Activated CD4-positive, alpha-beta memory T cell treated with anti-CD3 and anti-CD28 coated beads, Interleukin-2, amount 10 ng/mL, durations not matched to agents 7 days and 5 days (primary cell): Measurements from ENCODE around the gene GLE1. TPM values are rescaled to one million over a fixed set of nuclear protein-coding genes. Genes with fewer than 3 reads are reported as not detected.
"Not testable (repeated sequence)": the region's sequence is repeated elsewhere in the genome, so short reads cannot be mapped to it uniquely, and the experiment has no call there.

Experiments used
- CTCF ChIA-PET: fragments of 350-600 bp; sonication (Branson Sonifier 250); formaldehyde crosslinking; loops from one replicate; lab custom pipeline; 2021; ENCODE audit warnings: antibody characterized with exemption, inconsistent platforms; lab: Charles Lee
- POLR2A ChIA-PET: fragments of 350-600 bp; sonication (Branson Sonifier 250); formaldehyde crosslinking; loops from one replicate; lab custom pipeline; 2021; ENCODE audit warnings: antibody characterized with exemption; lab: Charles Lee
- DNase-seq: peaks from one replicate; pipeline ENCODE4 v3.0.0-alpha.2; 2020
- H3K27ac Mint-ChIP-seq: one replicate; pipeline ENCODE4 v1.8.0; 2021; ENCODE audit warnings: mild to moderate bottlenecking, mixed read lengths
- H3K27me3 Mint-ChIP-seq: one replicate; pipeline ENCODE4 v1.8.0; 2021; ENCODE audit warnings: mixed read lengths
- H3K36me3 Mint-ChIP-seq: one replicate; pipeline ENCODE4 v1.8.0; 2021; ENCODE audit warnings: low read depth, mixed read lengths
- H3K4me1 Mint-ChIP-seq: one replicate; pipeline ENCODE4 v1.8.0; 2021; ENCODE audit warnings: mixed read lengths
- H3K4me3 Mint-ChIP-seq: one replicate; pipeline ENCODE4 v1.8.0; 2021; ENCODE audit warnings: mild to moderate bottlenecking, mixed read lengths
- H3K9me3 Mint-ChIP-seq: one replicate; pipeline ENCODE4 v1.8.0; 2021; ENCODE audit warnings: mixed read lengths
- total RNA-seq, 2 experiments: library from RNA; stranded (reverse); gene quantifications; one replicate each; pipeline ENCODE4 v1.2.3, GENCODE V29; 2021

Gene GLE1
- total RNA-seq, 2 experiments from 2014 or later = 50.3 to 50.7 TPM

DNA sequence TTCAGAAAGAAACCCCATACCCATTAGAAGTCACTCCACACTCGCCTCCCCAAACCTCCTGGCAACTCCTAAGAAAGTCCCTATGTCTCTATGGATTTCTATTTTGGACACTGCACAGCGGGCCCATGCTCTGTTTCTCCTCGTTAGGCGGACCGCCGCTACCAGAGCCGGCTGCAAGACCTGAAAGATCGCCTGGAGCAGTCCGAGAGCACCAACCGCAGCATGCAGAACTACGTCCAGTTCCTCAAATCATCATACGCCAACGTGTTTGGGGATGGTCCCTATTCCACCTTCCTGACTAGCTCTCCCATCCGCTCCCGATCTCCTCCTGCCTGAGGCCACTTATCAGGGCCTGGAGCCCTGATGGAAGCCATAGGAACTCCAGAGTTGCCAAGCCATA, 4.6 kb upstream of the GLE1 start:
- peaks cover 8% of the 10 kb centered on the region for H3K4me1 Mint-ChIP-seq
- ChIA-PET POLR2A (no interaction called here), CTCF (no interaction called here)
- peaks cover 43% of the 10 kb centered on the region for H3K36me3 Mint-ChIP-seq
- no peaks in the 10 kb centered on the region for H3K9me3 Mint-ChIP-seq
- no peak overlapping the region for H3K27ac Mint-ChIP-seq
- no peaks in the 10 kb centered on the region for H3K27me3 Mint-ChIP-seq
- H3K4me3 Mint-ChIP-seq = no peak overlapping the region
- no peak for DNase-seq

- H3K27me3 Mint-ChIP-seq, CTCF ChIA-PET: not testable (repeated sequence)
Measured at GRCh38 chr9:128503415-128503825, 1.1 kb upstream of the GLE1 start.

GRCh38 chr9:128503870-128504269, 649 bp upstream of the GLE1 start:
- no peak overlapping the region for H3K27ac Mint-ChIP-seq
- H3K27me3 Mint-ChIP-seq = no peaks in the 10 kb centered on the region
- ChIA-PET CTCF (no interaction called here), POLR2A (interaction anchor here (3.9 kb wide), 1 partner anchor 48 kb away, joined by 89 read pairs; the partner anchor contains the start of gene SPTAN1)
- peaks cover 29% of the 10 kb centered on the region for H3K36me3 Mint-ChIP-seq
- H3K4me3 Mint-ChIP-seq = peak overlapping the region; percentile 99
- no peaks in the 10 kb centered on the region for H3K9me3 Mint-ChIP-seq
- peaks cover 30% of the 10 kb centered on the region for H3K4me1 Mint-ChIP-seq
- DNase-seq = no peak

More at GRCh38 chr9:128503415-128503825, 1.1 kb upstream of the GLE1 start:
- Mint-ChIP-seq H3K36me3 (peaks cover 25% of the 10 kb centered on the region), H3K4me1 (peaks cover 26% of the 10 kb centered on the region)
- not testable (repeated sequence) for H3K4me3 Mint-ChIP-seq, H3K9me3 Mint-ChIP-seq, DNase-seq, H3K27ac Mint-ChIP-seq
- POLR2A ChIA-PET = interaction anchor here (3.9 kb wide), 1 partner anchor 48 kb away, joined by 89 read pairs; the partner anchor contains the start of gene SPTAN1

- Mint-ChIP-seq H3K27ac (peak overlapping the region; percentile 95), H3K4me1 (peaks cover 33% of the 10 kb centered on the region), H3K4me3 (peak overlapping the region; percentile 99), H3K9me3 (no peaks in the 10 kb centered on the region), H3K27me3 (no peaks in the 10 kb centered on the region), H3K36me3 (peaks cover 31% of the 10 kb centered on the region)
- DNase-seq = no peak
- ChIA-PET POLR2A (interaction anchor here (0.6 to 3.9 kb wide), 16 partner anchors 10 to 230 kb away, joined by 3 to 89 read pairs (median 4); partner anchors contain the start of genes GOLGA2, SPTAN1, SWI5 and URM1), CTCF (interaction anchor here (0.8 to 1.4 kb wide), 4 partner anchors 45 to 313 kb away, joined by 3 to 5 read pairs (median 4); partner anchors contain the start of genes ENDOG and PKN3)
Measured at GRCh38 chr9:128505414-128505765, 871 bp downstream of the GLE1 start.

- DNase-seq, H3K27me3 Mint-ChIP-seq, H3K27ac Mint-ChIP-seq, H3K9me3 Mint-ChIP-seq: not testable (repeated sequence)
- H3K4me1 Mint-ChIP-seq = peaks cover 33% of the 10 kb centered on the region
- peaks cover 26% of the 10 kb centered on the region for H3K36me3 Mint-ChIP-seq
- ChIA-PET CTCF (interaction anchor here (1.0 to 1.4 kb wide), 2 partner anchors 67 to 196 kb away, joined by 3 to 5 read pairs; partner anchors contain the start of gene PKN3), POLR2A (interaction anchor here (0.6 to 3.9 kb wide), 5 partner anchors 46 to 230 kb away, joined by 3 to 89 read pairs (median 5); partner anchors contain the start of genes GOLGA2, SPTAN1 and SWI5)
- H3K4me3 Mint-ChIP-seq = peak overlapping the region; percentile 99
Measured at GRCh38 chr9:128505906-128506305, 1.4 kb downstream of the GLE1 start.

GRCh38 chr9:128512820-128513219, 8.3 kb downstream of the GLE1 start:
- no peak for DNase-seq
- Mint-ChIP-seq H3K36me3 (peaks cover 59% of the 10 kb centered on the region), H3K9me3 (no peaks in the 10 kb centered on the region), H3K27me3 (no peaks in the 10 kb centered on the region), H3K4me3 (no peak overlapping the region), H3K4me1 (peaks cover 20% of the 10 kb centered on the region), H3K27ac (no peak overlapping the region)
- CTCF ChIA-PET = interaction anchor here (0.7 kb wide), 1 partner anchor 30 kb away, joined by 4 read pairs; no protein-coding TSS in a partner anchor
- POLR2A ChIA-PET = interaction anchor here (1.0 to 5.5 kb wide), 2 partner anchors 39 to 142 kb away, joined by 4 to 29 read pairs; partner anchors contain the start of genes SPTAN1 and URM1

DNA sequence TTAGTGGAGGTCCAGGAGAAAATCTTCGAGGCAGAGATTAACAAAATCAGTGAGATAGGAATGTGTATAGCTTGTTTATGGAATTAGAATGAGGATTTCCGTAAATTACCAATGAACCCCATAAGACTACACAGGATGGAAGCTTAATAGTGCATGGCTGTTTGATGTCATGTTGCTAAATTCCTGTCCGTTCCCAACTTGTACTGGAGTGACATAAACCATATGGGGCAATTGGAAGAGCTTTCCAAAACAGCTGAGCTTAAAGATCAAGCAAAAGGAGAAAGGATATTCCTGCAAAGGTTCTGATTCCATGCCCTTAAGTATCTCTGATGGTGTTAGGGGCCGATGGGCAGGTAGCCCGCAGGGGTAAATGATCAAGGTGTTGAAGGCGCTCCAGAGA, 17.4 kb downstream of the GLE1 start:
- DNase-seq = no peak
- H3K36me3 Mint-ChIP-seq = peaks cover 70% of the 10 kb centered on the region
- H3K27me3 Mint-ChIP-seq = no peaks in the 10 kb centered on the region
- POLR2A ChIA-PET = interaction anchor here (1.5 kb wide), 1 partner anchor 17 kb away, joined by 4 read pairs; no protein-coding TSS in a partner anchor
- H3K4me1 Mint-ChIP-seq = peaks cover 4% of the 10 kb centered on the region
- CTCF ChIA-PET = interaction anchor here (0.9 kb wide), 1 partner anchor 15 kb away, joined by 4 read pairs; no protein-coding TSS in a partner anchor
- peaks cover 7% of the 10 kb centered on the region for H3K9me3 Mint-ChIP-seq
- no peak overlapping the region for H3K27ac Mint-ChIP-seq
- H3K4me3 Mint-ChIP-seq = no peak overlapping the region

GRCh38 chr9:128523199-128523925, 18.8 kb downstream of the GLE1 start:
- DNase-seq = no peak

DNA sequence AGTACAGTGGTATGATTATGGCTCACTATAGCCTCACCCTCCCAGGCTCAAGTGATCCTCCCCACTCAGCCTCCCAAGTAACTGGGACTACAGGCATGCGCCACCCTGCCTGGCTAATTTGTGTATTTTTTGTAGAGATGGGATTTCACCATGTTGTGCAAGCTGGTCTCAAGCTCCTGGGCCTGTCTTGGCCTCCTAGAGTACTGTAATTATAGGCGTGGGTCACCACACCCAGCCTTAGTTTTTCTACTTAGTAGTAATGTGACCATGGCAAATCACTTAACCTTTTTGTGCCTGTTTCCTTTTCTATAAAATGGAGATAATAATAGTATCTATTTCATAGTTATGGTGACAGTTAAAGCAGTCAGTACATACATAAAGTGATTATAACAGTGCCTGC, 22.2 kb downstream of the GLE1 start:
- Mint-ChIP-seq H3K4me1 (peaks cover 2% of the 10 kb centered on the region), H3K27ac (no peak overlapping the region), H3K36me3 (peaks cover 60% of the 10 kb centered on the region), H3K9me3 (no peaks in the 10 kb centered on the region), H3K4me3 (no peak overlapping the region), H3K27me3 (no peaks in the 10 kb centered on the region)
- POLR2A ChIA-PET = no interaction called here
- CTCF ChIA-PET = no interaction called here
- no peak for DNase-seq

More at GRCh38 chr9:128523199-128523925, 18.8 kb downstream of the GLE1 start:
- H3K27ac Mint-ChIP-seq = no peak overlapping the region
- H3K4me1 Mint-ChIP-seq = peaks cover 2% of the 10 kb centered on the region
- H3K36me3 Mint-ChIP-seq = peaks cover 65% of the 10 kb centered on the region
- ChIA-PET CTCF (no interaction called here), POLR2A (no interaction called here)
- peaks cover 7% of the 10 kb centered on the region for H3K9me3 Mint-ChIP-seq
- no peaks in the 10 kb centered on the region for H3K27me3 Mint-ChIP-seq
- H3K4me3 Mint-ChIP-seq = no peak overlapping the region

DNA sequence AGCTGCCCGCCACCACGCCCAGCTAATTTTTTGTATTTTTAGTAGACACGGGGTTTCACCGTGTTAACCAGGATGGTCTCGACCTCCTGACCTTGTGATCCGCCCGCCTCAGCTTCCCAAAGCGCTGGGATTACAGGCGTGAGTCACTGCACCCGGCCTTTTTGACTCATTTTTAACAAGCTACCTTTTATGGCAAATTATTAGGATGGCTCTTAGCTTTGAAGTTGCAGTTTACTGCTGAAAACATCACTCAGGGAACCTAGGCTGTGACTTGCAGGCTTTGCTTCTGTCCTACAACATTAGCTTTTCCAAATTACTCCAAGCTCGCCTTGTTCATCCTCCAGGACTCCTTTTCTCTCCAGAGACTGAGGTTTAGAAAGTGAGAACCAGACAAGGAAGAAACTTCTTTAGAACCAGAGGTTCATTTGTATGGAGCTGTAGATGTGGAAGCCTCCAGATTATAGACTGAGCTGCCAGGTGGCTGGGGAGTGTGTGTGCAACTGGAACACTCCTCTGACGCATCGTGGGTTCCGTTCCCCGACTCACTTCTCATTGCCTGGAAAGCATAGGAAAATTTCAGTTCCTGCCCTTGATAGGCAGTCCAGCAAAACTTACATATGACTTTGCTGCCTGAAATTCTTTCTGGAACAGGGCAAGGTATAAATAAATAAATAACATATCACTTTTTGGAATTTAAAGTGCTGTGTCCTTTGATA, 24.1 kb downstream of the GLE1 start:
- no peaks in the 10 kb centered on the region for H3K4me1 Mint-ChIP-seq
- H3K36me3 Mint-ChIP-seq = peaks cover 56% of the 10 kb centered on the region
- no peaks in the 10 kb centered on the region for H3K9me3 Mint-ChIP-seq
- no peak overlapping the region for H3K27ac Mint-ChIP-seq
- no peak for DNase-seq
- no peaks in the 10 kb centered on the region for H3K27me3 Mint-ChIP-seq
- ChIA-PET CTCF (interaction anchor here (0.7 kb wide), 1 partner anchor 552 kb away, joined by 3 read pairs; no protein-coding TSS in a partner anchor), POLR2A (interaction anchor here (1.5 kb wide), 2 partner anchors 22 to 24 kb away, joined by 3 to 10 read pairs; partner anchors contain the start of gene SPTAN1)
- H3K4me3 Mint-ChIP-seq = no peak overlapping the region

- ChIA-PET CTCF (no interaction called here), POLR2A (interaction anchor here (1.5 kb wide), 2 partner anchors 21 to 23 kb away, joined by 3 to 10 read pairs; partner anchors contain the start of gene SPTAN1)
- no peaks in the 10 kb centered on the region for H3K9me3 Mint-ChIP-seq
- peaks cover 55% of the 10 kb centered on the region for H3K36me3 Mint-ChIP-seq
- H3K4me3 Mint-ChIP-seq = no peak overlapping the region
- no peak for DNase-seq
- no peaks in the 10 kb centered on the region for H3K27me3 Mint-ChIP-seq
- no peak overlapping the region for H3K27ac Mint-ChIP-seq
- H3K4me1 Mint-ChIP-seq = no peaks in the 10 kb centered on the region
Measured at GRCh38 chr9:128529191-128529590, 24.7 kb downstream of the GLE1 start.

GRCh38 chr9:128532581-128532980, 28.1 kb downstream of the GLE1 start:
- no peak for DNase-seq
- peaks cover 48% of the 10 kb centered on the region for H3K36me3 Mint-ChIP-seq
- ChIA-PET POLR2A (interaction anchor here (1.2 to 2.7 kb wide), 2 partner anchors 18 to 20 kb away, joined by 4 to 11 read pairs; partner anchors contain the start of gene SPTAN1), CTCF (interaction anchor here (0.7 to 1.7 kb wide), 2 partner anchors 55 to 94 kb away, joined by 4 read pairs; no protein-coding TSS in a partner anchor)
- H3K4me1 Mint-ChIP-seq = no peaks in the 10 kb centered on the region
- no peak overlapping the region for H3K4me3 Mint-ChIP-seq
- H3K27ac Mint-ChIP-seq = no peak overlapping the region
- H3K27me3 Mint-ChIP-seq = no peaks in the 10 kb centered on the region
- H3K9me3 Mint-ChIP-seq = no peaks in the 10 kb centered on the region
